ENCODE data around the gene FGD6. TPM values are rescaled to one million over a fixed set of nuclear protein-coding genes. Genes with fewer than 3 reads are reported as not detected.

FGD6 gene
- total RNA-seq, 1 experiment from 2014 or later = 18.2 TPM

DNA sequence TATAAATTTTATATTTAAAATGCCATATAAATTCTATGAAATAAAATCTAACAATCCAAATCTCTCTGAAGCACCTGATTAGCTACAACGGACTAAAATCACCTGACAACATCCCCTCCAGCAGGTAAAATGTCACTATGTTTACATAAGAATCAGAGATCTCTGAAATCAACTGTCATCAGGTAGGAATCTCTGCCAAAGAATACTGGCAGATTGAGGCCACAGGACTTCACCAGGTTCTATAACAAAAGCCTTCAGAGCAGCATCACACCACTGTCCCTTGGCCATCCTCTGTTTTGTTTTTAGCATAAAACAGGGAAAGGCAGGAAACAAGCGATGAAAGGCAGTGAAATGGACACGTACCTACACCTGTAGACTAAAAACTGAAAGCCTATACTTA, 22.1 kb downstream of the FGD6 start:
- no peaks in the 10 kb centered on the region for H4K20me1 ChIP-seq (ENCODE audit: insufficient read depth)
- ChIA-PET RAD21 (ENCODE audit: low non-redundant PET in 1 of 2, low total read pairs in 2 of 2, uncharacterized antibody in 2 of 2, unreplicated experiment in 2 of 2) (no interaction called here), POLR2A (no interaction called here), CTCF (no interaction called here)
- H3K4me3 ChIP-seq (replicated peaks in 1 of 2; ENCODE audit: low read depth in 1 of 2, low read length in 2 of 2) = no peak overlapping the region
- H3K9ac ChIP-seq (ENCODE audit: low read length) = no peak overlapping the region
- no peaks in the 10 kb centered on the region; a peak in 1 of 4 replicates for H3K36me3 ChIP-seq (ENCODE audit: control insufficient read depth in 1 of 2, insufficient read depth in 2 of 2, low read length in 2 of 2)
- H3K4me2 ChIP-seq (ENCODE audit: low read length) = no peak overlapping the region
- H3K9me3 ChIP-seq (ENCODE audit: control insufficient read depth in 1 of 2, insufficient read depth in 1 of 2, low read depth in 1 of 2, low read length in 2 of 2) = no peaks in the 10 kb centered on the region
- no peak overlapping the region for H3K27ac ChIP-seq (ENCODE audit: low read depth, low read length)
- H3K27me3 ChIP-seq (ENCODE audit: insufficient read depth, low read length) = no peaks in the 10 kb centered on the region
- BruUV-seq (replicated peaks) = no TSS peak
- no peak for TF ChIP-seq RAD21 (IDR thresholded peaks at IDR 0.05; ENCODE audit: low read depth)
- no peak for TF ChIP-seq FOSL1 (IDR thresholded peaks at IDR 0.05; ENCODE audit: low read depth)
- no peaks in the 10 kb centered on the region for H3K9me2 ChIP-seq (ENCODE audit: insufficient read depth)
- no peak for DNase-seq (ENCODE audit: low read depth, low spot score)
- H3K79me2 ChIP-seq (ENCODE audit: insufficient read depth, low read length) = peaks cover 30% of the 10 kb centered on the region
- H3K4me1 ChIP-seq (ENCODE audit: control insufficient read depth in 1 of 2, insufficient read depth in 2 of 2, low read length in 2 of 2) = peaks cover 3 to 9% of the 10 kb centered on the region in 2 experiments; a peak in 3 of 4 replicates
- intact Hi-C loops (cut with micrococcal nuclease) = no loop called here
- no peak overlapping the region for H2AFZ ChIP-seq (ENCODE audit: low read depth, low read length, poor library complexity, severe bottlenecking)
- no peak for ATAC-seq

DNA sequence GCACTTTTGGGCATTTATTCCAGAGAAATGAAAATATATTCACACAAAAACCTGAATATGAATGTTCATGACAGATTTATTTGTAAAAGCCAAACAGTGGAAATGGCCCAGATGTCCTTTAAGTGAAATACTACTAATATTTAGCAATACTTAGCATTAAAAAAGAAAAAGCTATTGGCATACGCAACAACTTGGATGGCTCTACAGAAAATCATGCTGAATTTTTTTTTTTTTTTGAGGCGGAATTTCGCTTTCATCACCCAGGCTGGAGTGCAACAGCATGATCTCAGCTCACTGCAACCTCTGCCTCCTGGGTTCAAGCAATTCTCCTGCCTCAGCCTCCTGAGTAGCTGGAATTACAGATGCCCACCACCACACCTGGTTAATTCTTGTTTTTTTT, 24.1 kb downstream of the FGD6 start:
- Histone ChIP-seq H3K79me2 (ENCODE audit: insufficient read depth, low read length) (peaks cover 14% of the 10 kb centered on the region), H3K4me3 (replicated peaks in 1 of 2; ENCODE audit: low read depth in 1 of 2, low read length in 2 of 2) (no peak overlapping the region), H3K9ac (ENCODE audit: low read length) (no peak overlapping the region), H2AFZ (ENCODE audit: low read depth, low read length, poor library complexity, severe bottlenecking) (no peak overlapping the region), H3K4me2 (ENCODE audit: low read length) (no peak overlapping the region), H3K9me3 (ENCODE audit: control insufficient read depth in 1 of 2, insufficient read depth in 1 of 2, low read depth in 1 of 2, low read length in 2 of 2) (no peaks in the 10 kb centered on the region), H3K27ac (ENCODE audit: low read depth, low read length) (no peak overlapping the region), H3K4me1 (ENCODE audit: control insufficient read depth in 1 of 2, insufficient read depth in 2 of 2, low read length in 2 of 2) (peaks cover 3 to 11% of the 10 kb centered on the region in 2 experiments; a peak in 2 of 4 replicates), H3K9me2 (ENCODE audit: insufficient read depth) (no peaks in the 10 kb centered on the region), H3K27me3 (ENCODE audit: insufficient read depth, low read length) (no peaks in the 10 kb centered on the region), H3K36me3 (ENCODE audit: control insufficient read depth in 1 of 2, insufficient read depth in 2 of 2, low read length in 2 of 2) (no peaks in the 10 kb centered on the region), H4K20me1 (ENCODE audit: insufficient read depth) (no peaks in the 10 kb centered on the region)
- DNase-seq (ENCODE audit: low read depth, low spot score) (no peak), ATAC-seq (no peak)
- TF ChIP-seq, protein P1, sequence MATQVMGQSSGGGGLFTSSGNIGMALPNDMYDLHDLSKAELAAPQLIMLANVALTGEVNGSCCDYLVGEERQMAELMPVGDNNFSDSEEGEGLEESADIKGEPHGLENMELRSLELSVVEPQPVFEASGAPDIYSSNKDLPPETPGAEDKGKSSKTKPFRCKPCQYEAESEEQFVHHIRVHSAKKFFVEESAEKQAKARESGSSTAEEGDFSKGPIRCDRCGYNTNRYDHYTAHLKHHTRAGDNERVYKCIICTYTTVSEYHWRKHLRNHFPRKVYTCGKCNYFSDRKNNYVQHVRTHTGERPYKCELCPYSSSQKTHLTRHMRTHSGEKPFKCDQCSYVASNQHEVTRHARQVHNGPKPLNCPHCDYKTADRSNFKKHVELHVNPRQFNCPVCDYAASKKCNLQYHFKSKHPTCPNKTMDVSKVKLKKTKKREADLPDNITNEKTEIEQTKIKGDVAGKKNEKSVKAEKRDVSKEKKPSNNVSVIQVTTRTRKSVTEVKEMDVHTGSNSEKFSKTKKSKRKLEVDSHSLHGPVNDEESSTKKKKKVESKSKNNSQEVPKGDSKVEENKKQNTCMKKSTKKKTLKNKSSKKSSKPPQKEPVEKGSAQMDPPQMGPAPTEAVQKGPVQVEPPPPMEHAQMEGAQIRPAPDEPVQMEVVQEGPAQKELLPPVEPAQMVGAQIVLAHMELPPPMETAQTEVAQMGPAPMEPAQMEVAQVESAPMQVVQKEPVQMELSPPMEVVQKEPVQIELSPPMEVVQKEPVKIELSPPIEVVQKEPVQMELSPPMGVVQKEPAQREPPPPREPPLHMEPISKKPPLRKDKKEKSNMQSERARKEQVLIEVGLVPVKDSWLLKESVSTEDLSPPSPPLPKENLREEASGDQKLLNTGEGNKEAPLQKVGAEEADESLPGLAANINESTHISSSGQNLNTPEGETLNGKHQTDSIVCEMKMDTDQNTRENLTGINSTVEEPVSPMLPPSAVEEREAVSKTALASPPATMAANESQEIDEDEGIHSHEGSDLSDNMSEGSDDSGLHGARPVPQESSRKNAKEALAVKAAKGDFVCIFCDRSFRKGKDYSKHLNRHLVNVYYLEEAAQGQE (IDR thresholded peaks at IDR 0.05; ENCODE audit: low read depth) = no peak
- TF ChIP-seq TCF7L2 (IDR thresholded peaks at IDR 0.05; ENCODE audit: borderline replicate concordance, extremely low read depth, insufficient read depth, insufficient read length) (no peak), FOSL1 (IDR thresholded peaks at IDR 0.05; ENCODE audit: low read depth) (no peak)
- ChIA-PET RAD21 (ENCODE audit: low non-redundant PET in 1 of 2, low total read pairs in 2 of 2, uncharacterized antibody in 2 of 2, unreplicated experiment in 2 of 2) (no interaction called here), POLR2A (no interaction called here), CTCF (no interaction called here)
- intact Hi-C loops (cut with micrococcal nuclease) = no loop called here
- no TSS peak for BruUV-seq (replicated peaks)
